GM23248 (cell line): ENCODE results near the gene RNF144B. TPM values are rescaled to one million over a fixed set of nuclear protein-coding genes. Genes with fewer than 3 reads are reported as not detected.

Experiments used
- DNase-seq: peaks from one replicate; pipeline ENCODE4 v3.0.0-alpha.2; 2015
- H2AFZ ChIP-seq: fragments of 200-600 bp; sonication (generic); 2 replicates; pipeline ENCODE4 v1.6.1; 2016; ENCODE audit warnings: antibody characterized with exemption
- H3F3A ChIP-seq: fragments of 200-600 bp; sonication (generic); 2 replicates; pipeline ENCODE4 v1.6.1; 2016; ENCODE audit warnings: mild to moderate bottlenecking, antibody characterized with exemption, mixed run types; ENCODE audit not compliant: insufficient read depth
- H3K27ac ChIP-seq: fragments of 200-600 bp; sonication (generic); 2 replicates; pipeline ENCODE4 v1.5.1; 2016; ENCODE audit warnings: mild to moderate bottlenecking
- H3K27me3 ChIP-seq: fragments of 200-600 bp; sonication (generic); replicated peaks from 2 replicates; pipeline ENCODE4 v1.6.1; 2016; ENCODE audit warnings: mild to moderate bottlenecking; ENCODE audit not compliant: insufficient read depth
- H3K36me3 ChIP-seq: fragments of 200-600 bp; sonication (generic); 2 replicates; pipeline ENCODE4 v1.6.1; 2016; ENCODE audit warnings: low read depth, mild to moderate bottlenecking
- H3K4me1 ChIP-seq: fragments of 200-600 bp; sonication (generic); 2 replicates; pipeline ENCODE4 v1.6.1; 2016; ENCODE audit warnings: mild to moderate bottlenecking; ENCODE audit not compliant: insufficient read depth
- H3K4me2 ChIP-seq: fragments of 200-600 bp; sonication (generic); one replicate; pipeline ENCODE4 v1.6.1; 2016; ENCODE audit warnings: mild to moderate bottlenecking; ENCODE audit not compliant: unreplicated experiment
- H3K4me3 ChIP-seq: fragments of 200-600 bp; sonication (generic); 2 replicates; pipeline ENCODE4 v1.5.1; 2016; ENCODE audit warnings: mild to moderate bottlenecking
- H3K79me2 ChIP-seq: fragments of 200-600 bp; sonication (generic); 2 replicates; pipeline ENCODE4 v1.6.1; 2016; ENCODE audit warnings: mild to moderate bottlenecking; ENCODE audit not compliant: insufficient read depth
- H3K9ac ChIP-seq: fragments of 200-600 bp; sonication (generic); 2 replicates; pipeline ENCODE4 v1.6.1; 2016; ENCODE audit warnings: mild to moderate bottlenecking
- H3K9me2 ChIP-seq: fragments of 200-600 bp; sonication (generic); 2 replicates; pipeline ENCODE4 v1.6.1; 2016; ENCODE audit warnings: mixed run types, mild to moderate bottlenecking, moderate library complexity; ENCODE audit not compliant: insufficient read depth
- H3K9me3 ChIP-seq: fragments of 200-600 bp; sonication (generic); one replicate; pipeline ENCODE4 v1.6.1; 2017; ENCODE audit warnings: low read depth
- H4K20me1 ChIP-seq: fragments of 200-600 bp; sonication (generic); 2 replicates; pipeline ENCODE4 v1.6.0; 2016; ENCODE audit not compliant: insufficient read depth
- EZH2 ChIP-seq: fragments of 200-600 bp; sonication (generic); IDR thresholded peaks from 2 replicates; pipeline ENCODE4 v1.6.1; 2018; ENCODE audit warnings: antibody characterized with exemption, mild to moderate bottlenecking; ENCODE audit not compliant: insufficient read depth, poor library complexity, severe bottlenecking
- EZH2phosphoT487 ChIP-seq: fragments of 200-600 bp; sonication (generic); IDR thresholded peaks from 2 replicates; pipeline ENCODE4 v1.6.1; 2018; ENCODE audit warnings: antibody characterized with exemption, moderate library complexity, mild to moderate bottlenecking, low read depth; ENCODE audit not compliant: insufficient read depth
- WGBS, 2 experiments: methylation state at CpG; one replicate each; pipeline ENCODE4 v1.1.6; 2015 to 2017; ENCODE audit warnings: low lambda C conversion rate in 2 of 2, low coverage in 1 of 2; ENCODE audit errors: missing lambda C conversion rate in 2 of 2; 5-methylcytosine and 5-hydroxymethylcytosine counted together
- in situ Hi-C: fragments of 300-500 bp; cut with MboI; formaldehyde crosslinking; loops from 2 replicates; pipeline ENCODE4 v1.15.0; 2020
- polyA plus RNA-seq: library from polyadenylated mRNA; unstranded; fragments of >200 nt; fragmentation: Nextera tagmentation; extraction: Ambion mirVana; gene quantifications from 2 replicates; pipeline ENCODE4 v1.2.1, GENCODE V29; 2016
- total RNA-seq: library from RNA; depleted of rRNA; stranded (reverse); fragments of >200 nt; shearing (Covaris generic); gene quantifications from 2 replicates; pipeline ENCODE4 v1.2.3, GENCODE V29; 2014

The RNF144B gene
- total and polyA plus RNA-seq, 2 experiments from 2014 or later: 2.6 to 3.5 TPM

DNA sequence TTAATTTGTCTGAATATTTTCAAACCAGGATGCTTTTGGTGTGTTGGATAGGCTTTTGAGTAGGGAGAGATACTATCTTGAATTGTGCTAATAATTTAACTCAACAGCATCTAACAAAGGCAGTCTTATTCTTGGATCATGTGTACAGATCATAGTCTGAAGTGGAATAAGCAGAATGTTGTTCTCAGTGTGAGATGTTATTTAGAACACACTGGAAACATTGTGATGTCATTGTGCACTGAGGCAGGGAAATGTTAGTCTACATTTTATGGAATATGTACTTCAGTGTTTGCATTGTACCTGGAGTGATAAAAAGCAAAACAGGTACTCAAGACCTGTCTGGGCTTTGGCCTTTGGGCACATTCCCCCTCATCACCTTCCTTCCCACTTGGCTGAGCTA, 35.0 kb downstream of the RNF144B start:
- Histone ChIP-seq H3F3A (no peaks in the 10 kb centered on the region), H3K4me3 (no peak overlapping the region)
- no peak for DNase-seq

DNA sequence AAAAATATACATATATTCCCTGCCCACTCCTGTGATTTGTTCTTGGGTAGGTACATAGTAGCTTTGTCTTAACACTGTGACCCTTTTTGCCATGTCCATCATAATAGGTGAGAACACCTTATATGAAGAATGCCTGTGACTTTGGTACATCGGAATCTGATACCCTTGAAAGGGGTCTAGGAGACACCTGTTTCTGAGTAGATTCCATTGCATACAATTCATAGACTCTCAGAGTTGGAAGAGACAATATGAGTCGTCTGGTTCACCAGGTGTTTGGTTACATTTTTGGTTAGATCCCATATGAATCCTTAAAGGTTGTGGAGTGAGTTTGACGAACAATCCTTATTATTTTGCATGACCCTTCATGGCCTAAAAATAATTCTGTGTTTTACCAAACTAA, 36.3 kb downstream of the RNF144B start:
- H3K4me3 ChIP-seq: no peak overlapping the region
- no peak for TF ChIP-seq EZH2phosphoT487
- TF ChIP-seq EZH2: no peak
- no peaks in the 10 kb centered on the region for H3K4me1 ChIP-seq
- H3K36me3 ChIP-seq: no peaks in the 10 kb centered on the region
- no peaks in the 10 kb centered on the region for H3K27me3 ChIP-seq
- DNase-seq: no peak
- H3K9me3 ChIP-seq: no peaks in the 10 kb centered on the region
- H2AFZ ChIP-seq: no peak overlapping the region
- H3K27ac ChIP-seq: no peak overlapping the region
- H3K79me2 ChIP-seq: no peaks in the 10 kb centered on the region
- H3K9ac ChIP-seq: no peak overlapping the region
- H3K4me2 ChIP-seq: no peak overlapping the region
- in situ Hi-C loops: no loop called here
- H3K9me2 ChIP-seq: no peaks in the 10 kb centered on the region
- H3F3A ChIP-seq: no peaks in the 10 kb centered on the region
- H4K20me1 ChIP-seq: no peaks in the 10 kb centered on the region
- WGBS, 2 experiments: 72 to 77% methylated on average over 3 of the region's 3 CpGs

More for the DNA sequence above, 35.0 kb downstream of the RNF144B start:
- TF ChIP-seq EZH2: no peak
- Histone ChIP-seq H3K27ac (no peak overlapping the region), H3K9me2 (0 out of 2 replicates have a peak, but pooled peaks cover 5% of the 10 kb centered on the region), H4K20me1 (no peaks in the 10 kb centered on the region), H3K9me3 (no peaks in the 10 kb centered on the region), H3K4me2 (no peak overlapping the region), H3K36me3 (no peaks in the 10 kb centered on the region), H3K9ac (no peak overlapping the region), H3K79me2 (no peaks in the 10 kb centered on the region), H3K4me1 (no peaks in the 10 kb centered on the region), H2AFZ (no peak overlapping the region), H3K27me3 (no peaks in the 10 kb centered on the region)
- in situ Hi-C loops: no loop called here

DNA sequence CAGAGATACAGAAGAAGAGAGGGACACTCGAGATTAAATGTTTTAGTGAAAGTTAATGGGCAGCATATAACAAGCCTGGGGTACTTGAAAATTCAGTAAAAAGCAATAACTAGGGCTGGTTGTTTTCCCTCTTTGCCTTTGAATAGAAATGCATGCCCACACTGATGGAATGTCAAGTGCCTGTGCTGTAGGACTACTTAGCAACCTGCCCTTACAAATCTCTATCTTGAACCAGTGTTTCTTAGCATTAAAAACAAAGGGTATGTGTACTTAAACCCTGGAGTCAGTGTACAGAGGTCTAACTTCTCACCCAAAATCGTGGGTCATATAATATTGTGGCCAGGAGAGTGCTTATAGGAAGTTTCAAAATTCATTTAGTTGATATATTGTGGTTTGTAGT, 37.1 kb downstream of the RNF144B start:
- Histone ChIP-seq H3F3A (no peaks in the 10 kb centered on the region), H3K27ac (no peak overlapping the region), H3K9me3 (no peaks in the 10 kb centered on the region), H3K9ac (no peak overlapping the region), H3K36me3 (no peaks in the 10 kb centered on the region), H3K4me3 (no peak overlapping the region), H2AFZ (no peak overlapping the region), H3K79me2 (no peaks in the 10 kb centered on the region), H3K9me2 (no peaks in the 10 kb centered on the region), H4K20me1 (no peaks in the 10 kb centered on the region), H3K4me1 (no peaks in the 10 kb centered on the region), H3K27me3 (no peaks in the 10 kb centered on the region), H3K4me2 (no peak overlapping the region)
- TF ChIP-seq EZH2 (no peak), EZH2phosphoT487 (no peak)
- in situ Hi-C loops: no loop called here
- 14 to 24% methylated on average over 2 of the region's 2 CpGs for WGBS, 2 experiments
- no peak for DNase-seq

DNA sequence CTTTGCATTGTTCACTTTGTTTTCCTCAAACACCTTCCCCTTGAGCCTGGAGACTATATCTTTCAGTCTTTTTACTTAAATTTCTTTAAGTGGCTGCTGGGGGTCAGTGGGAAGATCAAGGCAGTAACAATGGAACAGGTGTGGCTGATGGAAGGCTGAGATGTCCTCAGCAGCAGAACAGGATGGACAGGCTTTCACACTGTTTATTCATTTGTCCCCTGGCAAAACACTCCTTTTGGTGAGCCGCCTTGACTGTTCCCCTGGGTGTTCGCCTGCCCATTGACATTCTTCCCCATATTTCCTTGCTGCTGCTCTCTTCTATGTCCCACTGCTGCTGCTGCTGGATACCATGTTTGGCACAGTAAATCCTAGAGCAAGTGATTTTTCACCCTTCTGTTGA, 38.1 kb downstream of the RNF144B start:
- Histone ChIP-seq H3F3A (no peaks in the 10 kb centered on the region), H3K27ac (no peak overlapping the region), H3K36me3 (no peaks in the 10 kb centered on the region), H3K79me2 (no peaks in the 10 kb centered on the region), H3K4me3 (no peak overlapping the region), H3K4me2 (no peak overlapping the region), H3K9me3 (no peaks in the 10 kb centered on the region), H2AFZ (no peak overlapping the region), H3K9me2 (no peaks in the 10 kb centered on the region), H4K20me1 (no peaks in the 10 kb centered on the region), H3K4me1 (no peaks in the 10 kb centered on the region), H3K27me3 (no peaks in the 10 kb centered on the region), H3K9ac (no peak overlapping the region)
- no peak for TF ChIP-seq EZH2
- no peak for TF ChIP-seq EZH2phosphoT487
- no peak for DNase-seq
- WGBS, 2 experiments: 100% methylated on average over 2 of the region's 2 CpGs
- in situ Hi-C loops: no loop called here

DNA sequence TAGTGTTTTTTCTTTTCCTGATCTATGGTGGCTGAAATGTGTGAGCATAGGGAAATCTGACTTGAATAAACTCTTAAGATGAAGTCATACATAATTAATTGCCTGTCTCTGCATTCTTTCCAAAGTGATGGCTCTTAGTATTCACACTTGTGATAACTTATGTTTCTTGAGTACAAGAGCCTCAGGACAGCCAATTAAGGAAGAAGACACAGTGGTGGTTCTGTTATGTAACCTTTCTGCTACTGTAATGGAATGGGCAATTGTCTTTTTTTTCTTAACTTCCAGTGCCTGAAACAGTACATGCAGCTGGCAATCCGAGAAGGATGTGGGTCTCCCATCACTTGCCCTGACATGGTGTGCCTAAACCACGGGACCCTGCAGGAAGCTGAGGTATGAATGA, 40.1 kb downstream of the RNF144B start:
- no peaks in the 10 kb centered on the region for H3K9me2 ChIP-seq
- in situ Hi-C loops: no loop called here
- no peak for TF ChIP-seq EZH2phosphoT487
- TF ChIP-seq EZH2: no peak
- H3K79me2 ChIP-seq: no peaks in the 10 kb centered on the region
- no peaks in the 10 kb centered on the region for H4K20me1 ChIP-seq
- H2AFZ ChIP-seq: no peak overlapping the region
- no peak for DNase-seq
- H3K4me3 ChIP-seq: no peak overlapping the region
- H3F3A ChIP-seq: 0 out of 2 replicates have a peak, but pooled peaks cover 7% of the 10 kb centered on the region
- no peaks in the 10 kb centered on the region for H3K27me3 ChIP-seq
- no peak overlapping the region for H3K9ac ChIP-seq
- H3K27ac ChIP-seq: no peak overlapping the region
- no peak overlapping the region for H3K4me2 ChIP-seq
- no peaks in the 10 kb centered on the region for H3K9me3 ChIP-seq
- H3K4me1 ChIP-seq: peaks cover 8% of the 10 kb centered on the region; the same call in 1 of the 2 replicates
- no peaks in the 10 kb centered on the region for H3K36me3 ChIP-seq
- 62 to 71% methylated on average over 2 of the region's 2 CpGs for WGBS, 2 experiments
